CD14-positive monocyte (primary cell): Measurements from ENCODE around the gene EDC3. TPM values are rescaled to one million over a fixed set of nuclear protein-coding genes. Genes with fewer than 3 reads are reported as not detected.
A peak's percentile ranks its signal among the peaks of the same experiment; 100 is the strongest.
"Not testable (repeated sequence)": the region's sequence is repeated elsewhere in the genome, so short reads cannot be mapped to it uniquely, and the experiment has no call there.

ENCODE experiments used
- DNase-seq, 3 donors: peaks; one replicate each; pipeline ENCODE4 v3.0.0-alpha.2; 2011 to 2022
- H2AFZ ChIP-seq: 2 replicates; pipeline ENCODE4 v1.6.0; 2012; ENCODE audit warnings: mild to moderate bottlenecking, low read depth, low read length, inconsistent platforms; ENCODE audit not compliant: insufficient read depth, poor library complexity, severe bottlenecking
- H3K27ac ChIP-seq, 2 donors: 1 replicate in 1 of 2; 2 replicates in 1 of 2; pipeline ENCODE4 v1.5.1; 2012 to 2013; ENCODE audit warnings: low read length in 2 of 2, control low read depth in 1 of 2, inconsistent platforms in 1 of 2, low read depth in 1 of 2, mild to moderate bottlenecking in 1 of 2
- H3K27me3 ChIP-seq, 2 donors: one replicate each; pipeline versions ENCODE4 v1.6.0 to v1.6.1; 2011 to 2013; ENCODE audit warnings: low read length in 2 of 2; ENCODE audit not compliant: control insufficient read depth in 2 of 2, insufficient read depth in 2 of 2
- H3K36me3 ChIP-seq, 2 donors: replicated peaks in 1 of 2; 1 replicate in 1 of 2; 2 replicates in 1 of 2; pipeline versions ENCODE4 v1.5.1 to v1.6.1; 2012 to 2013; ENCODE audit warnings: low read length in 2 of 2, control low read depth in 1 of 2, inconsistent platforms in 1 of 2, mild to moderate bottlenecking in 1 of 2; ENCODE audit not compliant: insufficient read depth in 2 of 2, control insufficient read depth in 1 of 2
- H3K4me1 ChIP-seq, 2 donors: 1 replicate in 1 of 2; 2 replicates in 1 of 2; pipeline versions ENCODE4 v1.5.1 to v1.6.1; 2012 to 2013; ENCODE audit warnings: low read length in 2 of 2, control low read depth in 1 of 2, inconsistent platforms in 1 of 2, mild to moderate bottlenecking in 1 of 2, moderate library complexity in 1 of 2; ENCODE audit not compliant: insufficient read depth in 2 of 2, control insufficient read depth in 1 of 2
- H3K4me2 ChIP-seq: replicated peaks from 2 replicates; pipeline ENCODE3; 2012; ENCODE audit warnings: low read length, moderate library complexity, mild to moderate bottlenecking; ENCODE audit not compliant: poor library complexity, severe bottlenecking; ENCODE audit errors: extremely low read depth
- H3K4me3 ChIP-seq, 3 experiments: fragments of 200-600 bp in 1 of 3; sonication (generic) in 1 of 3; replicated peaks in 1 of 3; 1 replicate in 2 of 3; 2 replicates in 1 of 3; pipeline ENCODE4 v1.5.1; 2011 to 2013; ENCODE audit warnings: low read length in 3 of 3, mild to moderate bottlenecking in 3 of 3, control low read depth in 2 of 3, low read depth in 2 of 3, inconsistent platforms in 1 of 3, moderate library complexity in 1 of 3
- H3K79me2 ChIP-seq: 2 replicates; pipeline ENCODE4 v1.6.0; 2012; ENCODE audit warnings: mild to moderate bottlenecking, control low read depth, inconsistent platforms, low read length, moderate library complexity; ENCODE audit not compliant: insufficient read depth
- H3K9ac ChIP-seq: 2 replicates; pipeline ENCODE4 v1.6.0; 2017; ENCODE audit warnings: low read length, mild to moderate bottlenecking; ENCODE audit not compliant: insufficient read depth, poor library complexity, severe bottlenecking
- H3K9me3 ChIP-seq, 2 donors: replicated peaks in 1 of 2; 1 replicate in 1 of 2; 2 replicates in 1 of 2; pipeline versions ENCODE4 v1.5.1 to v1.6.1; 2012 to 2013; ENCODE audit warnings: low read length in 2 of 2, control low read depth in 1 of 2; ENCODE audit not compliant: control insufficient read depth in 1 of 2, insufficient read depth in 1 of 2
- H4K20me1 ChIP-seq: 2 replicates; pipeline ENCODE4 v1.6.0; 2012; ENCODE audit warnings: mild to moderate bottlenecking, low read length, control low read depth, moderate library complexity; ENCODE audit not compliant: insufficient read depth
- H3K27ac Mint-ChIP-seq, 7 donors: one replicate each; pipeline ENCODE4 v1.8.0; 2020; ENCODE audit warnings: mild to moderate bottlenecking in 7 of 7, mixed read lengths in 7 of 7, moderate library complexity in 6 of 7, inconsistent platforms in 2 of 7
- H3K27me3 Mint-ChIP-seq, 3 donors: one replicate each; pipeline ENCODE4 v1.8.0; 2021 to 2022; ENCODE audit warnings: low read depth in 3 of 3, mild to moderate bottlenecking in 3 of 3, mixed read lengths in 3 of 3, moderate library complexity in 3 of 3, inconsistent platforms in 1 of 3
- H3K36me3 Mint-ChIP-seq, 2 donors: one replicate each; pipeline ENCODE4 v1.8.0; 2020; ENCODE audit warnings: mixed read lengths in 2 of 2, inconsistent platforms in 1 of 2, mild to moderate bottlenecking in 1 of 2
- H3K4me1 Mint-ChIP-seq: one replicate; pipeline ENCODE4 v1.8.0; 2020; ENCODE audit warnings: mild to moderate bottlenecking, mixed read lengths
- H3K4me3 Mint-ChIP-seq, 2 donors: one replicate each; pipeline ENCODE4 v1.8.0; 2020; ENCODE audit warnings: mild to moderate bottlenecking in 2 of 2, mixed read lengths in 2 of 2, moderate library complexity in 1 of 2
- H3K9me3 Mint-ChIP-seq, 7 donors: one replicate each; pipeline ENCODE4 v1.8.0; 2020 to 2022; ENCODE audit warnings: mixed read lengths in 7 of 7, mild to moderate bottlenecking in 6 of 7, moderate library complexity in 6 of 7, inconsistent platforms in 2 of 7
- CTCF ChIP-seq: fragments of 200-600 bp; IDR thresholded peaks from one replicate; pipeline ENCODE4 v1.8.0; 2022; ENCODE audit warnings: antibody characterized with exemption, mild to moderate bottlenecking
- WGBS: methylation state at CpG from one replicate; pipeline ENCODE4 v1.1.5; 2013; ENCODE audit warnings: missing lambda C conversion rate; ENCODE audit not compliant: insufficient coverage; 5-methylcytosine and 5-hydroxymethylcytosine counted together
- intact Hi-C, 2 donors: fragments of 100-400 bp; cut with micrococcal nuclease; formaldehyde crosslinking; loops; one replicate each; pipeline versions ENCODE4 v1.15.0 to v1.15.1; 2023
- polyA plus RNA-seq, 3 donors: library from polyadenylated mRNA; depleted of rRNA in 1 of 3; unstranded in 2 of 3; stranded (reverse) in 1 of 3; fragments of 300-500 nt in 2 of 3; fragments of >200 nt in 1 of 3; fragmentation: Illumina TruSeq in 2 of 3; gene quantifications; 1 replicate in 2 of 3; 2 replicates in 1 of 3; pipeline ENCODE4 v1.2.3, GENCODE V29; 2012 to 2021

Gene EDC3
- polyA plus RNA-seq, 3 donors, result 10.0 to 14.9 (median 10.5) TPM

DNA sequence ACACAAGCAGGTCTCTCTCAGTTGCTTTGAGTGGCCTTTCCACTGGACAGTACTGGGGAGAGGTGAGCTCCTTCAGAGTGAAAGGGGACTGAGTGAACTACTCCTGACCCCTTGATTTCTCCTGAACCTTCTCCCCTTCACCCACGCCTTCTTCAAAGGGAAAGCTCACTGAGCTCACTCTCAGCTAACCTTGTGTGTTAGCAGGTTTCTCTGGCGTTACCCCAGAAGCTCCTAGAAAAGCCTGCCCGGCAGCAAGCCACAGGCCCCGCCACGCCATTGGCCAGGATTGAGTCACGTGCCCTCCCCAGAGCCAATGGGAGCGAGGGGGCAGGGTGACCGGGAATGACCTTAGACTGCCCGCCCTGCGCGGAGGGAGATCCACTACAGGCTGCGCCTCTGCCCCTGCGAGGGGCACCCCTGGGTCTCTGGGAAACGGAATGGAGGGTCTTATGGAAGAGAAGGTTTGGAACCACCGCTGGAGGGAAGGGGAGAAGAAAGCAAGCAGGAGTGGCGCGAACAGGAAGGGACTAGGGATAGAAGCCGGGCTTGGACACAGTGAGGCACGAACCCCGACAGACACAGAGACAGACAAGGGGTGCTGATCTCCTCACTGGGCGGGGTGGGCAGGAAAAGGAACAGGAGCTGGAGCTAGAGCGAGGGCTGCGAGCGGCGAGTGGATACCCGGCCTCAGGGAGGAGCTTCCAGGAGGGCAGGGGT is 97.5 kb downstream of the EDC3 start:
- peaks cover 23 to 40% of the 10 kb centered on the region in 2 donors for H3K36me3 Mint-ChIP-seq
- peaks cover 13 to 15% of the 10 kb centered on the region in 2 donors for H3K4me1 ChIP-seq
- H3K4me3 ChIP-seq, result peak overlapping the region; percentile 63 to 97 (median 73)
- peak; percentile 74 to 86 (median 80) for DNase-seq
- peak overlapping the region; percentile 91 to 99 (median 96) for H3K27ac Mint-ChIP-seq
- H3K27me3 ChIP-seq, result no peaks in the 10 kb centered on the region
- H3K36me3 ChIP-seq, result peaks cover 18 to 27% of the 10 kb centered on the region in 2 donors
- 1% methylated on average over 25 of the region's 26 CpGs for WGBS
- H3K79me2 ChIP-seq, result peaks cover 4% of the 10 kb centered on the region
- peak overlapping the region; percentile 95 for H2AFZ ChIP-seq
- no peaks in the 10 kb centered on the region for H4K20me1 ChIP-seq
- peak overlapping the region; percentile 97 to 100 for H3K4me3 Mint-ChIP-seq
- H3K4me1 Mint-ChIP-seq, result peaks cover 15% of the 10 kb centered on the region
- peak overlapping the region; percentile 96 for H3K4me2 ChIP-seq
- intact Hi-C loops, result loop anchor here (2.0 to 5.0 kb wide), 3 partner anchors 15 to 56 kb away; partner anchors contain the start of genes ARID3B (in 1 of the 2) and CLK3 (in 1 of the 2)
- no peaks in the 10 kb centered on the region for H3K9me3 ChIP-seq
- no peaks in the 10 kb centered on the region for H3K27me3 Mint-ChIP-seq
- H3K9ac ChIP-seq, result peak overlapping the region; percentile 69
- TF ChIP-seq CTCF, result no peak
- H3K27ac ChIP-seq, result peak overlapping the region; percentile 65 to 85
- peaks cover 0 to 1% (median 0%) of the 10 kb centered on the region in 7 donors for H3K9me3 Mint-ChIP-seq

GRCh38 chr15:74597146-74597705 is 98.6 kb downstream of the EDC3 start:
- H3K9me3 Mint-ChIP-seq, H3K9ac ChIP-seq, DNase-seq, H2AFZ ChIP-seq, H3K27ac ChIP-seq, H3K27me3 ChIP-seq, H3K4me2 ChIP-seq, H3K27me3 Mint-ChIP-seq, H3K79me2 ChIP-seq, H3K9me3 ChIP-seq, H4K20me1 ChIP-seq, H3K4me3 Mint-ChIP-seq, H3K4me3 ChIP-seq: not testable (repeated sequence)
- Histone ChIP-seq H3K4me1 (peaks cover 13 to 15% of the 10 kb centered on the region in 2 donors), H3K36me3 (peaks cover 28 to 37% of the 10 kb centered on the region in 2 donors)
- WGBS, result no CpG with 5 or more reads among the region's 16 CpGs
- intact Hi-C loops, result loop anchor here in 1 of 2 donors (5.0 kb wide), 1 partner anchor 55 kb away; the partner anchor contains the start of gene ARID3B
- Mint-ChIP-seq H3K4me1 (peaks cover 15% of the 10 kb centered on the region), H3K27ac (peak overlapping the region in 1 of 7 donors; percentile 78), H3K36me3 (peaks cover 33 to 51% of the 10 kb centered on the region in 2 donors)

GRCh38 chr15:74596736-74597135 is 99.1 kb downstream of the EDC3 start:
- H3K4me2 ChIP-seq, H2AFZ ChIP-seq, H4K20me1 ChIP-seq, H3K4me3 Mint-ChIP-seq, H3K27me3 ChIP-seq, H3K79me2 ChIP-seq, H3K27ac Mint-ChIP-seq, H3K9me3 ChIP-seq, H3K9me3 Mint-ChIP-seq, H3K27ac ChIP-seq, H3K4me3 ChIP-seq, H3K9ac ChIP-seq, DNase-seq, H3K27me3 Mint-ChIP-seq: not testable (repeated sequence)
- peaks cover 33 to 42% of the 10 kb centered on the region in 2 donors for H3K36me3 ChIP-seq
- peaks cover 13 to 15% of the 10 kb centered on the region in 2 donors for H3K4me1 ChIP-seq
- Mint-ChIP-seq H3K36me3 (peaks cover 38 to 56% of the 10 kb centered on the region in 2 donors), H3K4me1 (peaks cover 15% of the 10 kb centered on the region)
- intact Hi-C loops, result loop anchor here in 1 of 2 donors (5.0 kb wide), 1 partner anchor 54 kb away; the partner anchor contains the start of gene ARID3B
- WGBS, result no CpG with 5 or more reads among the region's 11 CpGs
